Neuron (in vitro differentiated cells): ENCODE results near the gene PUS1.
A peak's percentile ranks its signal among the peaks of the same experiment; 100 is the strongest.

ENCODE experiments used
- H2AFZ ChIP-seq: one replicate; pipeline ENCODE4 v1.6.1; 2013; ENCODE audit warnings: low read depth, mild to moderate bottlenecking, inconsistent platforms, low read length, moderate library complexity
- H3K27me3 ChIP-seq: one replicate; pipeline ENCODE4 v1.6.1; 2013; ENCODE audit warnings: low read length; ENCODE audit not compliant: insufficient read depth
- H3K36me3 ChIP-seq: one replicate; pipeline ENCODE4 v1.6.1; 2013; ENCODE audit warnings: low read length; ENCODE audit not compliant: insufficient read depth
- H3K4me1 ChIP-seq: one replicate; pipeline ENCODE4 v1.6.1; 2013; ENCODE audit warnings: low read length; ENCODE audit not compliant: insufficient read depth
- H3K4me3 ChIP-seq: 2 replicates; pipeline ENCODE4 v1.5.1; 2013; ENCODE audit warnings: mild to moderate bottlenecking, low read length, moderate library complexity
- H3K9me3 ChIP-seq: one replicate; pipeline ENCODE4 v1.6.1; 2013; ENCODE audit warnings: low read length

PUS1 gene

DNA sequence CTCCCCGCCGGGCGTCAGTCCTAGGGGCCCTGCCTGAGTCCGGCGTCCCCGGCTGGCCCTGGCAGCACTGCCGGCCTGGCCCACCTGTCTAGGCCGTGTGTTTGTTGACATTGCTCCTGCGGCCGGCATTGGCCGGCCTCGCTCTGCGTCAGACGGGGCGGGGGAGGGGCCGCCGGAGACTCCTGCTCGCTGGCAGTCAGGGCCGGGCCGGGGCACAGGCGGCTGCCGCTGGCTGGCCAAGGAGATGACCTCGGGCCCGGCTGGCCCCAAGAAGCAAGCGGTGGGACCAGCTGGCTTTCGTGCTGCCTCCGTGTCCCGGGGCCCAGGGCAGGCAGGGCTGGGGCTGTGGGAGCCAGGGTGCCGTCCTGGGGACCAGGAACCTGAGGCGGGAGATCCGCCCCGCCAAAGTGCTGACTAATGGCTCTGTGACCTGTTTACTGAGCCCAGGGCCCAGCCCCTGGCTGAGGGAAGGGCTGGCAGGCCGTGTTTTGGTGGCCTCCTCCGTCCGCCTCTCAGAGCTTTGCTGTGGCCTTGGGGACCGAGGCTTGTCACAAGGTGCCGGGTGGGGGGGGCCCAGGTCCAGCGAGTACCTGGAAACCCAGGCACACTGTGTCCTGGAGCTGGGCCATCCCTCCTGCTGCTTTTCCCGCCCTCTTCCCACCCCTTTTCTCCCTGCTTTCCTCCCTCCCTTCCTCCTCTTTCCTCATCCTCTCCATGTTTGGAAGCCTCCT, 32.8 kb upstream of the PUS1 start:
- Histone ChIP-seq H3K4me3 (peak overlapping the region; percentile 72), H3K27me3 (no peaks in the 10 kb centered on the region), H3K36me3 (peaks cover 18% of the 10 kb centered on the region), H3K4me1 (peaks cover 25% of the 10 kb centered on the region), H3K9me3 (no peaks in the 10 kb centered on the region), H2AFZ (no peak overlapping the region)

DNA sequence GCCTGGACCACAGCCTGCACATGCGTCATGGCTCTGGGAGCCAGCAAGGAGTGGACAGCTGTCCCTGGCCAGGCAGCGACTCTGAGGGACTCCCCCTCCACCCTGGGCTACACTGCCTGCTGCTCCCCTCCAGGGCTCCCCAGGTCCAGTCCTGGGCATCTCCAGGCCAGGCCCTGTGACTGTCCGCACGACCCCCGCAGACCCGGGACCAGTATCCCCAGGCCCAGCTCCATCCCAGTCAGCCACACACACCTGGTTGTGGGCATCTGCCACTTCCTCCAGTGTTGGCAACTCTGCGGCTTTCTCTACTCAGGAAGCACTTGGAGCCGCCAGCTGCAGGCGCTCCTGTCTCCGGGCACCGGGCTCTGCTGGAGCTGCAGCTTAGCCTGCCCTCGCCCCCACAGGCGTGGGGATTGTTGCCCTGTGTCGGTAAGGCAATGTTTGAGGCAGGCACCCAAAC, 32.2 kb upstream of the PUS1 start:
- Histone ChIP-seq H3K4me3 (peak overlapping the region; percentile 72), H2AFZ (no peak overlapping the region), H3K36me3 (peaks cover 18% of the 10 kb centered on the region), H3K9me3 (no peaks in the 10 kb centered on the region), H3K27me3 (no peaks in the 10 kb centered on the region), H3K4me1 (peaks cover 25% of the 10 kb centered on the region)

DNA sequence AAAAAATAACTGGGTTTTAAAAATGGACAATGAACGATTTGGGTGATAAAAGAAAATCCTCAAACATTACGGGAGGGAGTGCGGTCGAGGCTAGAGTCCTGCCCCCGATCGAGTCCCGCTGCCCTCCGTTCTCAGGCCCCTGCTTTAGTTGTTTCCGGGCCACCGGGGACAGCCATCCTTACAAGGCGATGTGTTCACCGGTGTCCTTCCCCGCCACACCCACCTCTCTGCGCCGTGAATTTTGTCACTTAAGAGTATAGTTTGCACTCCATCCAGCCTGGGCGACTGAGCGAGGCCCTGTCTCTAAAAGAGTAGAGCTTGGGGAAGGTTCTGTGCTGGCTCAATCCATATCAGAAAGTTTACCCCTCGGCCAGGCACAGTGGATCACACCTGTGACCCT, 31.8 kb upstream of the PUS1 start:
- H3K36me3 ChIP-seq, result peaks cover 18% of the 10 kb centered on the region
- peaks cover 25% of the 10 kb centered on the region for H3K4me1 ChIP-seq
- H3K9me3 ChIP-seq, result no peaks in the 10 kb centered on the region
- no peak overlapping the region for H3K4me3 ChIP-seq
- no peak overlapping the region for H2AFZ ChIP-seq
- H3K27me3 ChIP-seq, result no peaks in the 10 kb centered on the region

DNA sequence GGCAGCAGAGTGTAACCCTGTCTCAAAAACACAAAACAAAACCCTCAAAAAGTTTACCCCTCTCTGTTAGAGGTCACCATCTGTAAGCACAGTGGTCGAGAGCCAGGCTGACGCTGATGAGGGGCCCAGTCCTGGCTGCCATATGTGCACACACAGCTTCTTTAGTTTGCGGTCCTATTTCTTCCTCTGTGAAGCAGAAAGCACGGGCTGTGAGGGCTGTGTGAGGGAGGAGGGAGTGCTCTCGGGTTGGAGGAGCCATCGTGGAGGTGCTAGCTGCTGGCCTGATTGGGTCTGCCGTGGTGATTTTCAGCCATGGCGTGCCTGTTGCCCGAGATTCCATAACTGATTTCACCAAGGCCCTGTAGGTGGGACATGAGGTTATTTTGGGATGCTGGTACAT, 31.2 kb upstream of the PUS1 start:
- no peaks in the 10 kb centered on the region for H3K27me3 ChIP-seq
- peaks cover 24% of the 10 kb centered on the region for H3K4me1 ChIP-seq
- peaks cover 18% of the 10 kb centered on the region for H3K36me3 ChIP-seq
- H3K9me3 ChIP-seq, result no peaks in the 10 kb centered on the region
- H3K4me3 ChIP-seq, result no peak overlapping the region
- no peak overlapping the region for H2AFZ ChIP-seq

DNA sequence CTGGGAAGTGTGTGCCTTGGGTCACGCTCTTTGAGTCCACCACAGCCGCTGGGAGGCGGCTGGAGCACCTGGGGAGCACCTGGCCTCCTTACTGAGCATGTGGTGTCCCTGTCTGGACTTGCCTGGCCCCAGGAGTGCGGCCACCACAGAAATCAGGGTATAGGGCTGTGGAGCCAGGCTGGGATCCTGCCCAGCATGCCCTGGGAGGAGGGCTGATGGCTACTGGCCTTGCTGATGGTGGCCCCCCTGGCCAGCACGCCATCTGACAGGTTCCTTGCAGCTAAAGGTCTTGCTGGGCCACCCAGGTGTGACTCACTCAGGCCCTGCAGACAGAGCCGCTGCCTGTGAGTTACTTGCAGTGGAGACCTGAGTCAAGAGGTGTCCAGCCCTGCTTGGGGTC, 28.7 kb upstream of the PUS1 start:
- Histone ChIP-seq H2AFZ (no peak overlapping the region), H3K4me1 (peaks cover 12% of the 10 kb centered on the region), H3K36me3 (peaks cover 22% of the 10 kb centered on the region), H3K4me3 (no peak overlapping the region), H3K9me3 (no peaks in the 10 kb centered on the region), H3K27me3 (no peaks in the 10 kb centered on the region)

DNA sequence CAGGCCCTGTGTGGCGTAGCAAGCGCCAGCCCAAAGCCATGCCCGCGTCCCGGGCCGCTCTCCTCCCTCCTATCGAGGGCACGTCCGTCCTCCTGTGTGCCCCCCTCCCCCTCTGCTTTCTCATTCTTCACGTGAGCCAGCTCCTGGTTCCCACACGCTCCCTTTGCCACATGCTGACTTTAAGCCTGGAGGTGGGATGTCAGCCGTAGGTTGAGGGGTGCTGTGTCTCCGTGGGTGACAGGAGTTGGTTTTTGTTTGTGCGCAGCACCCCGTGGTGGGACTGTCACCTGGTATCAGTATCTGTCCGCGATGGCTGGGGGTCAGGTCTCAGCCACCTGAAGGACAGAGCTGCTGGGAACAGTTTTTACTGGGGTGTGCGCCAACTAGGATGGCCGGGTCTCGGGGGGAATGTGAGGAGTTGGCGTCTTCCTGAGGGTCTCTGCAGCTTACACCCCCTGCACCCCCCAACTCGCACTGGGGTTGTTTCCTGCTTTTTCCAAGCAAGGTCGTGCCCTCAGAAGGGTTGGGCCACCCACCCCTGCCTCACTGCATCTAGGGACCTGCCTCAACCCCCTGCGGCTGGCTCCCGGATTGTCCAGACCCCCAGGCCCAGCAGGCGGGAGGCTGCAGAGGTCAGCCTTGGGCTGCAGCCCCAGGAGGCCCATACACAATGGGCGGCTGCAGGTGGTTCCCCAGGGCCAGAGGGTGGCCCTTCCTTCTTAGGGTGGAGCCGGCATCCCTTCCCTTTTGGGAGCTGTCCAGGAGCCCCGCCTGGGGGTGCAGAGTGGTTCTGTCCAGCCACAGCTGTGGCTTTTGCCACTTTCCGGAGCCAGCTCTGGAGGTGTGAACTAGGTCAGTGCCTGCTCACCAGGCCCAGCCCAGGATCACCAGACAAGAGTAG, 27.4 kb upstream of the PUS1 start:
- Histone ChIP-seq H2AFZ (no peak overlapping the region), H3K9me3 (no peaks in the 10 kb centered on the region), H3K27me3 (no peaks in the 10 kb centered on the region), H3K4me1 (peaks cover under 1% of the 10 kb centered on the region), H3K36me3 (peaks cover 25% of the 10 kb centered on the region), H3K4me3 (no peak overlapping the region)

DNA sequence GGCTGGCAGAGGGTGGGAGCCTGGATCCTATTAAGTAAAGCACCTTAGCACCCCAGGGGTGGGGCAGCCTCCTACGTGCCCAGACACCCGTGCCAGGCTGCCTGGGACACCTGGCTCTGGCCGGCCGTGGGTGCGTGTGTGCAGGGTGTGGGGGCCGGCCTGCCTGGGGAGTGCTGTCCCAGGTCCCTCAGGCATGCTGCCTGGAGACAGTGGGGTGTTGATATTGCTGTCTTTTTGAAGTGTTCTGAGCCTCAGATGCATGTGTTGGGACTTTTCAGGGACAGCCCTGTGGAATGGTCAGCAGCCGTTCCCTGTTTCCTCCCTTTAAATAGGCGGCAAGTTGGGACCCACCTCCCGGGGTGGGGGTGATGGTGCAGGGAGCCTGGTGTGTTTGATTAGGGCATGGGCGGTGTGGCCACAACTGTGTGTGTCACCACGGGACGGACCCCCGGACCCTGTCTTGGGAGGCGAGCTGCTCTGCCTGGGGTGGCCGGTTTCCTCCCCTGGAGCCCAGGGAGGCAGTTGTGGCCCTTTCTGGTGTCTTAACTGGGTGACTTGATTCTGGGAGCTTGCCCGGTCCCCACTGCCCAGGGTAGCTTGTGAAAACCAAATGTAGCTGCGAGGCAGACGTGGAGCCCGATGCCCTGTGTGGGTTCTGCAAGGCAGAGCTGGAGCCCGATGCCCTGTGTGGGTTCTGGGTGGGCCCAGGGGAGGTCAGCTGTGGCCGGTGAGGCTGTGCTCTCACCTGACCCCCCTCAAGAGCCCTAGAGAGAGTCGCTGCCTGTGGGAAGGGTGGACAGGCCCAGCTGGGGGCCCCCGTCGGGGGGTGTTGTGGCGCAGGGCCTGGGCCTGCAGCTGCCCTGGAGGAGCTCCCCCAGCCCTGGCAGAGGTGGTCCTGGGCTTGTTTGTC, 26.5 kb upstream of the PUS1 start:
- Histone ChIP-seq H3K4me1 (no peaks in the 10 kb centered on the region), H3K4me3 (no peak overlapping the region), H3K36me3 (peaks cover 25% of the 10 kb centered on the region), H3K27me3 (no peaks in the 10 kb centered on the region), H3K9me3 (no peaks in the 10 kb centered on the region), H2AFZ (no peak overlapping the region)

DNA sequence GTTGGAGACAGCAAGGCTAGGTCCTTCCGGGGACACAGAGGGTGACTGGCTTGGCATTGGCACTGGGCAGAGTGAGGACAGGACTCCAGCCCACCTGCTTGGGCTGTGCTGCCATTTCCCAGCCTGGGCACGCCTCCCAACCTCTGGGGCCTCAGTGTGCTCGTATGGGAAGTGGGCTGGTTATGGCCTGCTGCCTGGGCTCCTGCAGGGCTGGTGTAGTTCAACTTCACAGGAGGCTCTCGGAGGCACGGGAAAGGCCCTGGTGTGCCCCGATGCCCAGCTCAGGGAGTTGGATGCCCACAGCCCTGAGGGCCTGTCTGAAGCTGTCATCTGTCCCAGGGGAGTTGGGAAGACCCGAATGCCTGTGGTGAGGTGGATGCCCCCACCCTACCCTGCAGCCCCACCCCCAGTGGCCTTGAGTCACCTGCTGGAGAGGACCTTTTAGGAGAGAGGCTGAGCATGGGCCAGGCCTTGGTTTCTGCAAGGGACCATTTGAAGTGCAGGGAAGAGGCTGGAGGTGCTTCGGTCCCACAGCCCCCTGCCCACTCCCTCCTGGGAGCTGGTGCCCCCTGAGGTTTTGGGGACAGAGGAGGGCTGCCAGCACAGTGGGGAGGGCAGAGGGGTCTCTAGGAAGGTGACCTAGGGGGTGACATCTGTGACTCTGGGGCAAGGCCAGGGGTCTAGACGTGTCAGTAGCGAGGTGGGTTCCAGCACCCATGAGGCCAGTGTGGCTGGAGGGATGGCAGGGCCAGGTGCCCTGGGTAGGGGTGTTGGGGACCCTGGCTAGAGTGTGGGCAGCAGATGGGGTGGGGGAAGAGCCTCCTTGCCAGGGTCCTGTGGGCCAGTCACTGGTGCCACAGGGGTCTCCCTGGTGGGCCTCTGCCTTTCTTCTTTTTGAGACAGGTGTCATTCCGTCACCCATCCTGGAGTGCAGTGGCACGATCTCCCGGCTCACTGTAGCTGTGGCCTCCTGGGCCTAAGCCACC, 25.5 kb upstream of the PUS1 start:
- no peaks in the 10 kb centered on the region for H3K27me3 ChIP-seq
- H3K4me3 ChIP-seq, result no peak overlapping the region
- no peak overlapping the region for H2AFZ ChIP-seq
- no peaks in the 10 kb centered on the region for H3K9me3 ChIP-seq
- no peaks in the 10 kb centered on the region for H3K4me1 ChIP-seq
- peaks cover 26% of the 10 kb centered on the region for H3K36me3 ChIP-seq

DNA sequence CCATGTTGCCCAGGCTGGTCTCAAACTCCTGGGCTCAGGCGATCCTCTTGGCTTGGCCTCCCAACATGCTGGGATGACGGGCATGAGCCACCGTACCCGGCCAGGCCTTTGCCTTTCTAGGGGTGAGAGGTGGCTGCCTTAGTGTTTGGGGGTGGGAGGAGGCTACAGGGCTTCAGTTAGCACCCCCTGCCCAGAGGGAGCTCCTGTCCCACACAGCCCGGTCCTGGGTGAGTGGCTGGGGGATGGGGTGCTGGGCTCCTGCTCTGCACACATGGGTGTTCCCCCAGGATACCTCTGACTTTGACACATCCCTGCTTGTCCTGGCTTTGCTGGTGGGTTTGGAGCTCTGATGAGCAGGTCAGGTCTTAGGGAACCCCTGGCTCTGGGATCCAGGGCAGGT, 24.7 kb upstream of the PUS1 start:
- Histone ChIP-seq H3K27me3 (no peaks in the 10 kb centered on the region), H3K4me1 (no peaks in the 10 kb centered on the region), H3K4me3 (no peak overlapping the region), H2AFZ (no peak overlapping the region), H3K36me3 (peaks cover 30% of the 10 kb centered on the region), H3K9me3 (no peaks in the 10 kb centered on the region)

DNA sequence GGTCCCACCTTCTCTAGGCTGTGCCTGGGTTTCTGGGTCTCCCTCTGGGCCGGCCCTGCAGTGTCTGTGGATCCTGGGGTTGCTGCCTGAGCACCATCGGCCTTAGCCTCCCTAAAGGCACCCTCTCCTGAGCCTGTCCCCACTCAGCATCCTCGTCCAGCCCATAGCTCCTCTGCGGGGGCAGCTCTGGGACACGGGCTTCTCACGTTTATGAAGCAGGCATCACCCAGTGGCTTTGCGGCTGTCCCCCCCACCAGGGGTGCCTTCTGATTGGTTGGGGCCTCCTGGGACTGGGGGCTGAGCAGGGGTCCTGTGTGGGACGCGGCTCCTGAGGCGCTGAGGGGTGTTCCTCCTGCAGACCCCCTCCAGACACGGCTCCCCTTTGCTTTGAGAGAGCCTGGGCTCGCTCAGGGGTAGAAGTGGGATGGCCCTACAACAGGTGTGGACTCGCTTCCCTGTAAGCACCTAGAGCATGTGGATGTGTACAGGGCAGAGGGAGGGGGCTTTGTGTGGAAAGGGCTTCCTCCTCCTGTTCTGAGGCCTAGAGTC, 23.9 kb upstream of the PUS1 start:
- H3K4me3 ChIP-seq, result no peak overlapping the region

DNA sequence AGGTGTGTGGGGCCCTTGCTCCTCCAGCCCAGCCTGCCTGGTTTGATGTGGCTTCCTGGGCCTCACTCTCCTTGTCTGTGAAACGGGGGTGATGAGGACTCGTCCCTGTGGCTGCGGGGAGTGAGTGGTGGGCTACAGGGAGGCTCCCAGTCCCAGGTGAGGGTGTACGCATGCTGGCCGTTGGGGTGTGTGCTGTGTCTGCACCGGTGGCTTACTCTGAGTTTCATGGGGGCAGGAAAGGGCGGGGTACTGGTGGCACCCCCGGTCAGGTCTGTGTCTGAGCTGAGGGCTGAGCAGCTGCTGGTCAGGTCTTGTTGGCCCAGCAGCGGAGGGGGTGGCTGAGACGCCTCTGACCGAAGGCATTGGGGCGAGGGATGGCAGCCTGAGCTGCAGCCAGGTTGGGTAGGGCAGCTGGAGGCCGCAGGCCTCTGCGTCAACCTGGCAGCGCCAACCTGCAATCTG, 23.4 kb upstream of the PUS1 start:
- Histone ChIP-seq H3K9me3 (no peaks in the 10 kb centered on the region), H2AFZ (no peak overlapping the region), H3K27me3 (no peaks in the 10 kb centered on the region), H3K4me1 (no peaks in the 10 kb centered on the region), H3K4me3 (no peak overlapping the region), H3K36me3 (peaks cover 43% of the 10 kb centered on the region)

More for the DNA sequence above, 23.9 kb upstream of the PUS1 start:
- Histone ChIP-seq H3K4me1 (no peaks in the 10 kb centered on the region), H3K36me3 (peaks cover 38% of the 10 kb centered on the region), H3K9me3 (no peaks in the 10 kb centered on the region), H2AFZ (no peak overlapping the region), H3K27me3 (no peaks in the 10 kb centered on the region)
